ENCODE data around the gene SCCPDH. TPM values are rescaled to one million over a fixed set of nuclear protein-coding genes. Genes with fewer than 3 reads are reported as not detected.

Gene SCCPDH
- total RNA-seq, 4 donors from 2014 or later, result 13.3 to 23.3 (median 17.0) TPM

DNA sequence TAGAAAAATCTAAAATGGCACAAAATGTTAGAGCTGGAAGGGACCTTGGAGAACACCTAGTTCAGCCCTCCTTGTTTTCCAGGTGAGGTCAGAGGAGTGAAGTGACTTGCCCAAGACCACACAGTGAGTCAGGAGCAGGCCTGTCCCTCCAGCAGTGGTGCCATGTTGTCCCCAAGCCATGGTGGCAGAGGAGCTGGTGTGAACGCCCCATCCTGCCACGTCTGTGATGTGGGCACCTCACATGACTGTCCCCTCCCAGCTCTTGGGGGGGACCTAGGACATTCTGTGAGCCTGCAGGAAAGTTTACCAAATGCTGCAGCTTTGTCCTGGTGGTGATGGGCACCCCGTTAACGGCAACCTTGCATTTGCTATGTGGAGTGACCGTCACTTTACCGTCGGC, 66.2 kb downstream of the SCCPDH start:
- no peak for DNase-seq (ENCODE audit: low spot score in 2 of 2)
- WGBS, 2 donors, result 90 to 94% methylated on average over 7 of the region's 7 CpGs
- no peak for TF ChIP-seq POLR2A (IDR thresholded peaks at IDR 0.05)
- TF ChIP-seq, protein P1, sequence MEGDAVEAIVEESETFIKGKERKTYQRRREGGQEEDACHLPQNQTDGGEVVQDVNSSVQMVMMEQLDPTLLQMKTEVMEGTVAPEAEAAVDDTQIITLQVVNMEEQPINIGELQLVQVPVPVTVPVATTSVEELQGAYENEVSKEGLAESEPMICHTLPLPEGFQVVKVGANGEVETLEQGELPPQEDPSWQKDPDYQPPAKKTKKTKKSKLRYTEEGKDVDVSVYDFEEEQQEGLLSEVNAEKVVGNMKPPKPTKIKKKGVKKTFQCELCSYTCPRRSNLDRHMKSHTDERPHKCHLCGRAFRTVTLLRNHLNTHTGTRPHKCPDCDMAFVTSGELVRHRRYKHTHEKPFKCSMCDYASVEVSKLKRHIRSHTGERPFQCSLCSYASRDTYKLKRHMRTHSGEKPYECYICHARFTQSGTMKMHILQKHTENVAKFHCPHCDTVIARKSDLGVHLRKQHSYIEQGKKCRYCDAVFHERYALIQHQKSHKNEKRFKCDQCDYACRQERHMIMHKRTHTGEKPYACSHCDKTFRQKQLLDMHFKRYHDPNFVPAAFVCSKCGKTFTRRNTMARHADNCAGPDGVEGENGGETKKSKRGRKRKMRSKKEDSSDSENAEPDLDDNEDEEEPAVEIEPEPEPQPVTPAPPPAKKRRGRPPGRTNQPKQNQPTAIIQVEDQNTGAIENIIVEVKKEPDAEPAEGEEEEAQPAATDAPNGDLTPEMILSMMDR (IDR thresholded peaks at IDR 0.05), result no peak
- H3K4me3 ChIP-seq (ENCODE audit: low read depth, poor library complexity, severe bottlenecking), result no peak overlapping the region
- intact Hi-C loops (cut with DNase I; ENCODE audit: low total_unique reads), result no loop called here

DNA sequence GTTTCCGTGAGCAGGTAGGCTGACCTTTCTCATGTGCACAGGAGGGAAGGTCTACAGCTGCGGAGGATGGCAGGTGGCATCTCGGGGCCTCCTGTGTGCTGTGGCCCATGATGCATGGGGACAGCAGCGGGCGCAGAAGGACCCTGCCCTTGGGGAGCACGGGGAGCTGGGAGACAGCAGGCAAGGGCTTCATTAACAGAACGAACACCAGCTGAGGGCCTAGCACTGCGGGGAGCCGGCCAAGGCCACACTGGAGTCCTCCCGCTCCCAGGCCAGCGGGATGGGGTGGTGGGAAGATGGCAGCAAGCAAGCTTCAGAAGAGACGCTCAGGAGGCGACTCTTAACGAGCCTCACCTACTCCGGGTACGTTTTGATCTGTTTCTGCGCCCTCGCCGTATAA, 66.6 kb downstream of the SCCPDH start:
- no peak for TF ChIP-seq POLR2A (IDR thresholded peaks at IDR 0.05)
- TF ChIP-seq, protein P1 (IDR thresholded peaks at IDR 0.05), result no peak
- intact Hi-C loops (cut with DNase I; ENCODE audit: low total_unique reads), result no loop called here
- no peak overlapping the region for H3K4me3 ChIP-seq (ENCODE audit: low read depth, poor library complexity, severe bottlenecking)
- 93 to 94% methylated on average over 19 of the region's 19 CpGs for WGBS, 2 donors
- no peak for DNase-seq (ENCODE audit: low spot score in 2 of 2)

DNA sequence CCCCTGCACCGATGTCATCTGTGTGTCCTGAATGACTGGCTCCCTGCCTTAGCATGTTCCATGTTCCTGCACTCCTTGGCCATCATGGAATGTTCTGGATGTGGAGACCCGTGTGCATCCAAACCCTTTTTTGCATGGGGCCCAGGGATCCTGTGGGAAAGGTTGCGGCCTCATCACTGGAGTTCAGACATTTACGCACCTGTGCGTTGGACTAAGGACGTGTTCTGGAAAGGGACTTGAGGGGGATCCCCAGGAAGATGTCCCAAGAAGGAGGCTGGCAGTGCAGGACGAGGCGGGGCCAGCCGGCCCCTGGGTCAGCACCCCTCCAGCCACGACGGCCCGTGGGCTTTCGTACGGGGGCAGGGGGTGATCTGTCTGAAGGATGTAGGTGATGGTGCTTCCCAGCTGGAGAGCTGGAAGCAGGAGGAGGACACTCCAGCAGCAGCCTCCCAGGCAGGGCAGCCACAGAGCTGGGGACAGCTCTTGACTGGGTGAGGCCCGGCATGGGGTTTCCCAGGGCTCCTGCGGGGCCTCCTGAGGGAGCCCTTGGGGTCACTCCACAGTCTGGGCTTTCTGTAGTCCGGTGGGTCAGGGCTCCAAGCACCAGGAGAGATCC, 67.2 kb downstream of the SCCPDH start:
- 84 to 87% methylated on average over 16 to 17 of the region's 17 CpGs for WGBS, 2 donors
- no peak for TF ChIP-seq POLR2A (IDR thresholded peaks at IDR 0.05)
- TF ChIP-seq, protein P1 (IDR thresholded peaks at IDR 0.05), result no peak
- H3K4me3 ChIP-seq (ENCODE audit: low read depth, poor library complexity, severe bottlenecking), result no peak overlapping the region
- intact Hi-C loops (cut with DNase I; ENCODE audit: low total_unique reads), result no loop called here
- DNase-seq (ENCODE audit: low spot score in 2 of 2), result no peak

DNA sequence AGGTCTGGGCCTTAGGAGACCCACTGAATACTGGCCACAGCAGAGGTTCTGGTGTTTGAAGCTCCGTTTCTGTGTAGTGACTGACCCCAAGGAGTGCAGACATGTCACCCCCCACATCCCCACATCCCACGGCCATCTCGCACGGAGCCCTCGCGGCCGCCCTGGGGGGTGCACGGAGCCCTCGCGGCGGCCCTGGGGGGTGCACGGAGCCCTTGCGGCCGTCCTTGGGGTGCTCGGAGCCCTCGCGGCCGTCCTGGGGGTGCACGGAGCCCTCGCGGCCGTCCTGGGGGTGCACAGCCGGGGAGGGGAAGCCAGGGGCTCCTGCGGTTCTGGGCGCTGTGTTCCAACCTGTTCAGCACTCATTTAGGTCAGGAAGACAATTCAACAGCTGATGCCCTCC, 68.4 kb downstream of the SCCPDH start:
- WGBS, 2 donors, result 85 to 90% methylated on average over 18 to 24 of the region's 25 CpGs
- peak in 1 of 2 donors; percentile 66 for DNase-seq (ENCODE audit: low spot score in 2 of 2)
- TF ChIP-seq POLR2A (IDR thresholded peaks at IDR 0.05), result no peak
- TF ChIP-seq, protein P1 (IDR thresholded peaks at IDR 0.05), result no peak
- intact Hi-C loops (cut with DNase I; ENCODE audit: low total_unique reads), result no loop called here
- H3K4me3 ChIP-seq (ENCODE audit: low read depth, poor library complexity, severe bottlenecking), result no peak overlapping the region

DNA sequence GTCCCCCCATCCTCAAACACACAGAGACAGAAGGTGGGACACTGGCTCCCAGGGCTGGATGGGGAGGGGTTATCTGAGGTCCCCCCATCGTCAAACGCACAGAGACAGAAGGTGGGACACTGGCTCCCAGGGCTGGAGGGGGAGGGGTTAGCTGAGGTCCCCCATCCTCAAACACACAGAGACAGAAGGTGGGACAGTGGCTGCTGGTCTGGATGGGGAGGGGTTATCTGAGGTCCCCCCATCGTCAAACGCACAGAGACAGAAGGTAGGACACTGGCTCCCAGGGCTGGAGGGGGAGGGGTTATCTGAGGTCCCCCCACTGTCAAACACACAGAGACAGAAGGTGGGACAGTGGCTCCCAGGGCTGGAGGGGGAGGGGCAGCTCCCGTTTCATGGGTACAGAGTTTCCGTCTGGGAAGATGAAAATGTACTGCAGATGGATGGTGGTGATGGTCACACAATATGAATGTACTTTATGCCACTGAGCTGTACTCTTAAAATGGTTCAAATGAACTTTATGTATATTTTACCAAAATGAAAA, 69.2 kb downstream of the SCCPDH start:
- TF ChIP-seq, protein P1 (IDR thresholded peaks at IDR 0.05), result no peak
- TF ChIP-seq POLR2A (IDR thresholded peaks at IDR 0.05), result no peak
- H3K4me3 ChIP-seq (ENCODE audit: low read depth, poor library complexity, severe bottlenecking), result no peak overlapping the region
- 43 to 47% methylated on average over 6 of the region's 6 CpGs for WGBS, 2 donors
- no peak for DNase-seq (ENCODE audit: low spot score in 2 of 2)
- intact Hi-C loops (cut with DNase I; ENCODE audit: low total_unique reads), result no loop called here

Measured in lower leg skin (tissue), 4 donors.